ENCODE results near the gene UAP1L1. TPM values are rescaled to one million over a fixed set of nuclear protein-coding genes. Genes with fewer than 3 reads are reported as not detected.

Gene UAP1L1
- polyA plus RNA-seq, 2 of the 4 experiments (the other 2 are of a cell fraction) = 1.2 to 7.8 TPM

- 66% methylated on average over 7 of the region's 26 CpGs for WGBS (ENCODE audit: missing lambda C conversion rate)
- TF ChIP-seq RCOR1 (IDR thresholded peaks at IDR 0.05; ENCODE audit: low read depth, low read length) = no peak
- TF ChIP-seq MAZ (IDR thresholded peaks at IDR 0.05; ENCODE audit: borderline replicate concordance, low read depth, low read length) = no peak
- TF ChIP-seq HDAC2 (IDR thresholded peaks at IDR 0.05) = no peak
- no peak for DNase-seq (ENCODE audit: low read depth in 1 of 2, low spot score in 1 of 2)
- Histone ChIP-seq H3K27ac (peak overlapping the region in 1 of 2 experiments; percentile 64; a peak in 4 of 6 replicates), H3K4me1 (peaks cover 9% of the 10 kb centered on the region), H3K9me3 (no peaks in the 10 kb centered on the region), H3K4me3 (no peak overlapping the region), H3K4me2 (no peak overlapping the region)
- no peak for FAIRE-seq
- ChIA-PET CTCF (interaction anchor here (0.7 to 19.2 kb wide), 28 partner anchors 9 to 296 kb away, joined by 3 to 656 read pairs (median 4); partner anchors contain the start of genes ABCA2, ENTPD2, FUT7 and MAN1B1), POLR2A (interaction anchor here (1.2 kb wide), 1 partner anchor 17 kb away, joined by 3 read pairs; no protein-coding TSS in a partner anchor)
- ATAC-seq = no peak
These were observed 13.8 kb upstream of the UAP1L1 start for GRCh38 chr9:137063311-137064026.

DNA sequence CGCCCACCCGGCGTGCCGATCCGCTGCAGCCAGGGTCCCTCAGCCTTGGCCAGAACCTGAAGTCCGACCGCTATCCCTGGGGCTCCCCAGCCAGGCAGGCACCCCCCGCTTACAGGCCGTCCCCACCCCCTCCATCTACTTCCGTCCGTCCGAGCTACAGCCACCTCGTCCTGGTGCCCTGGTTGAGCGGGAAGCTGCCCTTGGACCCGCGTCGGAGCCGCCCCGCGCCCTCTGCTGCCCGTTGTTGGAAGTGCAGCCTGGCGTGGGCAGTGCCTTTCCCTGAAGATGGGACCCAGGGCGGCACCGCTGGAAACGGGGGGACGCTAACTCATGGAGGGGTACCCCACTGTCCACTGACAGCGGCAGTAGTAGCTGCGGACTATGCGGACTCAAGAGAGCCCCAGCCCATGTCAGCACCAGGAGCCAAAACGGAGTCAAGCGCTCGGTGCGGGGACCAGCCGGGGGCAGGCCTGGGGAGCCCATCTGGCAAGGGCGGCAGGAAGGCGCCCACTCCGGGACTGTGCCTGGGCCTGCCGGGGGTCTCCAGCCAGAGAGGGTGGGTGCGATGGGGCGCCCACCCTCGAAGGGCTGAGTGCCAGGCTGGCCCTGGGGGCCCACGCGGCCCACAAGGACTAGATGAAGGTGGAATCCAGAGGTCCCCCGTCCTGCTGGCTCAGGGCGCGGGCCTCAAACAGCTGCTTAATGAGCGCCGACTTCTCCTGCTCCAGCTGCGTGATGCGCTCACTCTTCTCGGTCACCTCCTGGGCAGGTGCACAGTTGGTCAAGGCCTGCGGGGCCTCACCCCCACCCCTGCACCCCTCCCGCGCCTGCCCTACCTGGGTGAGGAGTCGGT is 13.1 kb upstream of the UAP1L1 start:
- ChIA-PET CTCF (interaction anchor here (0.5 to 19.2 kb wide), 31 partner anchors 8 to 307 kb away, joined by 3 to 656 read pairs (median 4); partner anchors contain the start of genes ABCA2, ENTPD2, FUT7 and LCN8), POLR2A (interaction anchor here (1.2 kb wide), 1 partner anchor 17 kb away, joined by 3 read pairs; no protein-coding TSS in a partner anchor)
- FAIRE-seq = no peak
- TF ChIP-seq, protein P1, sequence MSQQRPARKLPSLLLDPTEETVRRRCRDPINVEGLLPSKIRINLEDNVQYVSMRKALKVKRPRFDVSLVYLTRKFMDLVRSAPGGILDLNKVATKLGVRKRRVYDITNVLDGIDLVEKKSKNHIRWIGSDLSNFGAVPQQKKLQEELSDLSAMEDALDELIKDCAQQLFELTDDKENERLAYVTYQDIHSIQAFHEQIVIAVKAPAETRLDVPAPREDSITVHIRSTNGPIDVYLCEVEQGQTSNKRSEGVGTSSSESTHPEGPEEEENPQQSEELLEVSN (IDR thresholded peaks at IDR 0.05; ENCODE audit: borderline replicate concordance, low read depth) = peak; percentile 81
- TF ChIP-seq HDAC2 (IDR thresholded peaks at IDR 0.05) (no peak), RAD21 (conservative IDR thresholded peaks at IDR 0.05 in 1 of 2, IDR thresholded peaks at IDR 0.05 in 1 of 2) (peak; percentile 60 to 65), MAX (IDR thresholded peaks at IDR 0.05) (peak; percentile 55; the same call in 1 of the 2 replicates), SMC3 (IDR thresholded peaks at IDR 0.05) (peak; percentile 91)
- TF ChIP-seq, protein P2, sequence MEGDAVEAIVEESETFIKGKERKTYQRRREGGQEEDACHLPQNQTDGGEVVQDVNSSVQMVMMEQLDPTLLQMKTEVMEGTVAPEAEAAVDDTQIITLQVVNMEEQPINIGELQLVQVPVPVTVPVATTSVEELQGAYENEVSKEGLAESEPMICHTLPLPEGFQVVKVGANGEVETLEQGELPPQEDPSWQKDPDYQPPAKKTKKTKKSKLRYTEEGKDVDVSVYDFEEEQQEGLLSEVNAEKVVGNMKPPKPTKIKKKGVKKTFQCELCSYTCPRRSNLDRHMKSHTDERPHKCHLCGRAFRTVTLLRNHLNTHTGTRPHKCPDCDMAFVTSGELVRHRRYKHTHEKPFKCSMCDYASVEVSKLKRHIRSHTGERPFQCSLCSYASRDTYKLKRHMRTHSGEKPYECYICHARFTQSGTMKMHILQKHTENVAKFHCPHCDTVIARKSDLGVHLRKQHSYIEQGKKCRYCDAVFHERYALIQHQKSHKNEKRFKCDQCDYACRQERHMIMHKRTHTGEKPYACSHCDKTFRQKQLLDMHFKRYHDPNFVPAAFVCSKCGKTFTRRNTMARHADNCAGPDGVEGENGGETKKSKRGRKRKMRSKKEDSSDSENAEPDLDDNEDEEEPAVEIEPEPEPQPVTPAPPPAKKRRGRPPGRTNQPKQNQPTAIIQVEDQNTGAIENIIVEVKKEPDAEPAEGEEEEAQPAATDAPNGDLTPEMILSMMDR (IDR thresholded peaks at IDR 0.05) = peak; percentile 78
- peak in 1 of 2 experiments; percentile 64 for DNase-seq (ENCODE audit: low read depth in 1 of 2, low spot score in 1 of 2)
- WGBS (ENCODE audit: missing lambda C conversion rate) = 75% methylated on average over 15 of the region's 55 CpGs
- H3K27ac ChIP-seq = peak overlapping the region in 1 of 2 experiments; percentile 64; a peak in 4 of 6 replicates
- ATAC-seq = peak; percentile 67 to 78
- H3K9me3 ChIP-seq = no peaks in the 10 kb centered on the region
- no peak overlapping the region for H3K4me3 ChIP-seq
- H3K4me2 ChIP-seq = no peak overlapping the region
- peaks cover 15% of the 10 kb centered on the region for H3K4me1 ChIP-seq

- H3K27ac ChIP-seq = no peak overlapping the region
- H3K4me3 ChIP-seq = no peak overlapping the region
- FAIRE-seq (no peak), DNase-seq (ENCODE audit: low read depth in 1 of 2, low spot score in 1 of 2) (no peak), ATAC-seq (no peak)
- WGBS (ENCODE audit: missing lambda C conversion rate) = 88% methylated on average over 6 of the region's 12 CpGs
- H3K9me3 ChIP-seq = no peaks in the 10 kb centered on the region
- ChIA-PET POLR2A (no interaction called here), CTCF (interaction anchor here (0.5 to 19.2 kb wide), 19 partner anchors 8 to 307 kb away, joined by 3 to 656 read pairs (median 4); partner anchors contain the start of genes ABCA2, ENTPD2, FUT7 and LCN8)
- peaks cover 20% of the 10 kb centered on the region for H3K4me1 ChIP-seq
- no peak overlapping the region for H3K4me2 ChIP-seq
- TF ChIP-seq HOXB13 (CRISPR knock-in tag; IDR thresholded peaks at IDR 0.05; ENCODE audit: low read depth) (no peak), HMGXB4 (CRISPR knock-in tag; IDR thresholded peaks at IDR 0.05; ENCODE audit: borderline replicate concordance) (no peak), HEYL (CRISPR knock-in tag; IDR thresholded peaks at IDR 0.05) (no peak), SMC3 (IDR thresholded peaks at IDR 0.05) (no peak), GATA3 (IDR thresholded peaks at IDR 0.05; ENCODE audit: borderline replicate concordance) (no peak), EP300 (IDR thresholded peaks at IDR 0.05) (no peak), POLR2AphosphoS2 (conservative IDR thresholded peaks at IDR 0.05; ENCODE audit: low read length) (no peak), CBX8 (IDR thresholded peaks at IDR 0.05) (no peak), USF2 (IDR thresholded peaks at IDR 0.05) (no peak), ZFP36 (IDR thresholded peaks at IDR 0.05; ENCODE audit: borderline replicate concordance, partially characterized antibody) (no peak), HDAC2 (IDR thresholded peaks at IDR 0.05) (no peak), RARB (CRISPR knock-in tag; IDR thresholded peaks at IDR 0.05) (no peak)
- TF ChIP-seq, protein P2 (IDR thresholded peaks at IDR 0.05) = no peak
These were observed 12.5 kb upstream of the UAP1L1 start for GRCh38 chr9:137064880-137065164.

All from A549 (cell line).